Measurements from ENCODE around the gene ZDBF2.

ZDBF2 gene

DNA sequence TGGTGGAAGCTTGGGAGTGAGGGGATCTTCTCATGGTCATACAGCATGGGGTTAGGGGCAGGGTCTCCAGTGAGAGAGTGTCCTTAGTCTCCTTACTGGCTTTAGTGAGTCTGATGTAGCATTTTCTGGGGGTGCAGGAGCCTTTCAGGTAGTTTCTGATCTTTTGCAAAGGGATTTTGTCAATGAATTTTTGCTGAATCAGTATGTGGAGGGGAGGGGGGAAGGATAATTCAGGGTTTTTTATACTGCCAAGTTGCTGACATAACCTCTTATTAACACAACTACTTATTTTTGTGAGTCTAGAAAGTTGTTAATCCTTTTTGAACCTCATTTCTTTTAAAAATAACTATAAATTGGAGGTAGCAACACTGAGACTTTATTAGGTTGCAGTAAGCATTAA, 35.3 kb upstream of the ZDBF2 start:
- TF ChIP-seq, protein P1, sequence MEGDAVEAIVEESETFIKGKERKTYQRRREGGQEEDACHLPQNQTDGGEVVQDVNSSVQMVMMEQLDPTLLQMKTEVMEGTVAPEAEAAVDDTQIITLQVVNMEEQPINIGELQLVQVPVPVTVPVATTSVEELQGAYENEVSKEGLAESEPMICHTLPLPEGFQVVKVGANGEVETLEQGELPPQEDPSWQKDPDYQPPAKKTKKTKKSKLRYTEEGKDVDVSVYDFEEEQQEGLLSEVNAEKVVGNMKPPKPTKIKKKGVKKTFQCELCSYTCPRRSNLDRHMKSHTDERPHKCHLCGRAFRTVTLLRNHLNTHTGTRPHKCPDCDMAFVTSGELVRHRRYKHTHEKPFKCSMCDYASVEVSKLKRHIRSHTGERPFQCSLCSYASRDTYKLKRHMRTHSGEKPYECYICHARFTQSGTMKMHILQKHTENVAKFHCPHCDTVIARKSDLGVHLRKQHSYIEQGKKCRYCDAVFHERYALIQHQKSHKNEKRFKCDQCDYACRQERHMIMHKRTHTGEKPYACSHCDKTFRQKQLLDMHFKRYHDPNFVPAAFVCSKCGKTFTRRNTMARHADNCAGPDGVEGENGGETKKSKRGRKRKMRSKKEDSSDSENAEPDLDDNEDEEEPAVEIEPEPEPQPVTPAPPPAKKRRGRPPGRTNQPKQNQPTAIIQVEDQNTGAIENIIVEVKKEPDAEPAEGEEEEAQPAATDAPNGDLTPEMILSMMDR (conservative IDR thresholded peaks at IDR 0.05) = no peak
- H3K27ac ChIP-seq = no peak overlapping the region

DNA sequence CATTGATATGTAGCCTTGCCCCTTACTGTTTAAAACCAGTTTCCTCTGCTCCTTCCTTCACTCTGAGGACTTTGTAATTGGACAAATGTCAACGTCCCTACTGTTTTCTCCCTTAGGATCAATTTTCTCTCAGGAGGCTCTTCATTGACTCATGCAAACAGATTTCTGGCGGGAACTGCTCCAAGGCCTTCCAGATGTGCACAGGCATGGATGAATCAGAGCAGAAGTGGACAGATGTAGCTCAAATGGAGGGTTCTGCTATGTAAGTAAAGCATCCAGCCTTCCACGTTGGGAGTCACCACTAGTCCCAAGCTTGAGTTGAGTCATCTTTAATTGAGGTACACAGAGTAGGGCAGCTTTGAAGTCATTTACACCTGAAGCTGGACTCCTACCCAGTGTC, 34.1 kb upstream of the ZDBF2 start:
- H3K27ac ChIP-seq = no peak overlapping the region
- TF ChIP-seq, protein P1 (conservative IDR thresholded peaks at IDR 0.05) = no peak

DNA sequence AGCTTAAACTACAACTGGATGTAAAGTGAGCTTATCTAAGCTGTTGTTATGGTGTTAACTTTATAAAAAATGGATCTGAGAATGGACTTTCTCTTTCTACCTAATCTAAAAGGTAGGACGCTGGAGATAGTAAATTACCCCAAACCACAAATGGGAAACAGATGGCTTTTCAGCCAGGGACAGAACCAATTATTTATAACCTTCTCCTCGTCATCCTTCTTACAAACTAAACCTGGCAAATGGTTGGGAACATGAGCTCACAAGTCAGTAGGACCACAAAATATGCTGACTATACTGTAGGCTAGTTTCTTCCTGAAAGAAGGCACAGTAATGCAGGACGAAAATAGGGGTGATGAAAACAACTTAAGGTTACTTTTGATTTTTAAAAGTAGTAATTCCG, 32.7 kb upstream of the ZDBF2 start:
- TF ChIP-seq, protein P1 (conservative IDR thresholded peaks at IDR 0.05) = no peak
- no peak overlapping the region for H3K27ac ChIP-seq

DNA sequence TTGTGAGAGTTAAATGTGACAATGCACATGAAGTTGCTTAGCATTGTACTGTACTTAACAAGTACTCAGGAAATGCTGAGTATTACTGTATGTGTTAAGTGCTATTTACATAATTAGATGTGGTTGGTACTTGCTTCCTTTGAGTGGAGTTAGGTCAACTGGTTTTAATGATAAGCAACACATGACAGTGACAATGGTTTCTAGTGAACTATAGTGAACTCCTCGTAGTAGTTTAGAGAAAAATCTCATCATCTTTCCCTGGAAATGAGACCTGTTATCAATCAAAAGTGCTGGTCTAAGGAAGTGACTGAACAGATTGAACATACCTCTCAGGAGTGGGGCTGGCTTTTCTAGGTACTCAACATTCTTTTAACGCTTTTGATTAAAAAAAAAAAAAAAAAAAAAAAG, 29.2 kb upstream of the ZDBF2 start:
- TF ChIP-seq, protein P1 (conservative IDR thresholded peaks at IDR 0.05) = no peak
- H3K27ac ChIP-seq = no peak overlapping the region

DNA sequence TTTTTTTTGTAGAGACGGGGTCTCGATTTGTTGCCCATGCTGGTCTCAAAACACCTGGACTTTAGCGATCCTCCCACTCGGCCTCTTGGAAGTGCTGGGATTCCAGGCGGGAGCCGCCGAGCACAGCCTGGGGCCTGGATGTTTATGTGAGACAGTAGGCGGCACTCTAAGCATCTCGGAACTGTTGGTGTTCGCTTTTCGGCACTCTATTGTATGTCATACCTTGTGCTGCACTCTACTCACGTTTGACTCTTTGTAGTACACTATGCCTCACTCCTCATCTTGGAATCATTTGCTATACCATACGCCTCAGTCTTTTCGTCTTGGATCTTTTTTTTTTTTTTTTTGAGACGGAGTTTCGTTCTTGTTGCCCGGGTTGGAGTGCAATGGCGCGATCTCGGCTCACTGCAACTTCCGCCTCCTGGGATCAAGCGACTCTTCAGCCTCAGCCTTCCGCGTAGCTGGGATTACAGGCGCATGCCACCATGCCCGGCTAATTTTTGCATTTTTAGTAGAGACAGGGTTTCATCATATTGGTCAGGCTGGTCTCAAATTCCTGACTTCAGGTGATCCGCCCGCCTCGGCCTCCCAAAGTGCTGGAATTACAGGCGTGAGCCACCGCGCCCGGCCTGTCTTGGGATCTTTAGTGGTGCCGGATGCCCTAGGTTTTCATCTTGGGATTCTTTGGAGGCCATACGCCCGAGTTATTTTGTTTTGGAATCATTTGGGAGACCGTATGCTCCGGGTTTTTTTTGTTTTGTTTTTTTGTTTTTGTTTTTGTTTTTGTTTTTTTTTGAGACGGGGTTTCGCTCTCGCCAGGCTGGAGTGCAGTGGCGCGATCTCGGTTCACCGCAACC, 24.2 kb upstream of the ZDBF2 start:
- no peak overlapping the region for H3K27ac ChIP-seq
- TF ChIP-seq, protein P1 (conservative IDR thresholded peaks at IDR 0.05) = no peak

DNA sequence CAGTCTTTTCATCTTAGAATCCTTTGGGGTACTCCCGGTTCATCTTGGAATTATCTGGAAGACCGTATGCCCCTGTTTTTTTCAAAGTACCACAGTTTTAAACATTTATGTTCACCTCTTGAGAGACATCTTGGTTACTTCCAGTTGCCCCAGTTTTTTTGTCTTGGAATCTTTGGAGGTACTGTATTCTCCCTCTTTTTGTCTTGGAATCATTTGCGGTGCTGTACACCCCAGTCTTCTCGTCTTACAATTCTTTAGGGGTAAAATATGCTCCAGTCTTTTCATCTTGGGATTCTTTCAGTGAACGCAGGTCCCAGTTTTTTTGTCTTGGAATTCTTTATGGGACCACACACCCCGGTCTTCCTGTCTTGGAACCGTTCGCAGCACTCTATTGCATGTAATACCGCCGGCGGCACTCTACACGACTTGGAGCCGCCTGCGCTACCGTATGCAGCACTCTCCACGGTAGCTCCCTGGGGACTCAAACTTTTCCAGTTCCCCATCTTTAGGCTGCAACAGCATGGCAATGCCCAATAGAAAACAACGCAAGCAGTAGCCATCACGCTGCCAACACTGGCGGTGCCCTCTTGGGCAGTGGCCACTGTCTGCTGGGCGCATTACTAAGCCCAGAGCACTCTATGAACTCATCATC, 21.2 kb upstream of the ZDBF2 start:
- no peak overlapping the region for H3K27ac ChIP-seq
- TF ChIP-seq, protein P1 (conservative IDR thresholded peaks at IDR 0.05) = no peak

DNA sequence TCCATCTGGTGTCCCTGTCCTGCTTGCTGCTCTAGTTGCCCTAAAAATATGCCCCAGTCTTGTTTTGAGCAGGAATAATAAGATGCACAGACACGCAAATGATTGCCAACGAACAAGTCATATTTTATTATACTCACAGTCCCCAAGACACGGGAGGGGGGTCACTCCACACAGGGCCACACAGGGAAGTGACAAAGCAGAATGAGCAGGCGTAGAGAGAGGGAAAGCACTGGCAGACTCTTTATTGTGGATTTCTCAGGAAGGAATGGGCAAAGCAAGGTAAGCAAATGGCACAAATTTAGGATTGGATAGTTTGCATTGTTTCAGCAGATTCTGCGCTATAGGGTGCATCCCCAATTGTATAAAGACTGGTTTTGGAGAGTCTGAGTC, 20.7 kb upstream of the ZDBF2 start:
- no peak overlapping the region for H3K27ac ChIP-seq
- TF ChIP-seq, protein P1 (conservative IDR thresholded peaks at IDR 0.05) = no peak
